Measurements from ENCODE around the gene POU6F2. TPM values are rescaled to one million over a fixed set of nuclear protein-coding genes. Genes with fewer than 3 reads are reported as not detected.

POU6F2 gene
- total RNA-seq, 2 experiments from 2014 or later = 0.12 TPM; not detected in 1

DNA sequence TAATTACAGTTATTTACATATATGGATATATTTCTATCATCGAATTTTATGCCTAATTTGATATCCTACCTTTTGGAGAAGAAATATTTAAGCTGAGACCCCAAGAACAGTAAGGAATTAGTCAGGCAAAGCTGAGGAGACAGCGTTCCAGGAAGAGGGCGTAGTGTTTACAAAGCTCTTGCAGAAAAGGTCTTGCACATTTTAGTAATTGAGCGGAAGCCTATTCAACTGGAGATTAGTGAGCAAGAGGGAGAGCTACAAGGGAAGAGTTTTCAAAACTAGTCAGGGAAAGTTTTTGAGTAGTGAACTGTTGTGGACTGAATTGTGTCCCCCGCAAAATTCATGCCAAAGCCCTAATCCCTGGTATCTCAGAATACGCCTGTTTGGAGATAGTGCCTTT lies 26.5 kb upstream of the POU6F2 start:
- Mint-ChIP-seq H3K36me3 (ENCODE audit: low read depth) (no peaks in the 10 kb centered on the region), H3K27ac (no peak overlapping the region), H3K27me3 (peaks cover 23% of the 10 kb centered on the region), H3K4me3 (no peak overlapping the region), H3K4me1 (no peaks in the 10 kb centered on the region), H3K9me3 (no peaks in the 10 kb centered on the region)
- DNase-seq = no peak
- ChIA-PET CTCF (no interaction called here), POLR2A (no interaction called here)

DNA sequence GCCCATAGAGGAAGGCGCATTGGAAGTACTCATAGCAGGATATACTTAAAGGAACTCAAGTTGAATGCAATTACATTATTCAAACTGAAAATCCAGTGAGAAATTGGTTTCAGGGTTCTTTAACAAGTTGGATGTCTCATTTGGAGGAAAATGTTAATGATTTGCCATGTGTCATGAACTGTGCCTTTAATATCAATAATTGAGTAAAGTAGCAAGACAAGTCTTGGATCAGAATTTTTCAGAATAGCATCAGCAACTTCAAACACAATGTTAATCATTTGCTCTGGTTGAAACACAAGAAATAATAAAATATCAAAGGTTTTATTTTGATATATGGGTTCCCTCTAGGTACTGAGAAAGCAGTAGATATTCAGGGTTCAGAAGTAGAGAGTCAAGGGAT lies 24.5 kb upstream of the POU6F2 start:
- POLR2A ChIA-PET = no interaction called here
- H3K9me3 Mint-ChIP-seq = no peaks in the 10 kb centered on the region
- no peaks in the 10 kb centered on the region for H3K4me1 Mint-ChIP-seq
- no peak overlapping the region for H3K27ac Mint-ChIP-seq
- peaks cover 18% of the 10 kb centered on the region for H3K27me3 Mint-ChIP-seq
- no peak for DNase-seq
- no peak overlapping the region for H3K4me3 Mint-ChIP-seq
- CTCF ChIA-PET = no interaction called here
- H3K36me3 Mint-ChIP-seq (ENCODE audit: low read depth) = no peaks in the 10 kb centered on the region

DNA sequence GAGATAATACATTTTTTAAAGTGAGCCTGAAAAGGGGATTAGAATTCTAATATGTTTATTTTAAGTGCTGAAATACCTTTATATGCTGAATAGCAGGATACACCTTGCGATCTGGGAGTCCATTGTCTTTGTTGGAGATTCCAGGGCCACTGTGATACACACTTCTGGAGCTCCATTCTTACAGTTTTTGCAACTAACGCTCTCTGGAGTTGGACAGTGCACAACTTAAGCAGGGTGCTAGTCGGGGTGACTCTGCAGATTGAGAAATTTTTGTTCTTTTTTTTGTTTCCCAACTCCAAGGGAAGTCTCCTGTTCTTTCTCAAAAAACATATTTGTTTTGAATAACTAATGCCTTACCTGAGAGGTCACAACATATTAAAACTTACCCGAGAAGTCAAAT lies 23.7 kb upstream of the POU6F2 start:
- H3K27ac Mint-ChIP-seq = no peak overlapping the region
- no peak overlapping the region for H3K4me3 Mint-ChIP-seq
- H3K27me3 Mint-ChIP-seq = peaks cover 16% of the 10 kb centered on the region
- no peaks in the 10 kb centered on the region for H3K9me3 Mint-ChIP-seq
- H3K36me3 Mint-ChIP-seq (ENCODE audit: low read depth) = no peaks in the 10 kb centered on the region
- POLR2A ChIA-PET = interaction anchor here (0.6 kb wide), 1 partner anchor 1187 kb away, joined by 4 read pairs; no protein-coding TSS in a partner anchor
- DNase-seq = no peak
- no peaks in the 10 kb centered on the region for H3K4me1 Mint-ChIP-seq
- CTCF ChIA-PET = no interaction called here

DNA sequence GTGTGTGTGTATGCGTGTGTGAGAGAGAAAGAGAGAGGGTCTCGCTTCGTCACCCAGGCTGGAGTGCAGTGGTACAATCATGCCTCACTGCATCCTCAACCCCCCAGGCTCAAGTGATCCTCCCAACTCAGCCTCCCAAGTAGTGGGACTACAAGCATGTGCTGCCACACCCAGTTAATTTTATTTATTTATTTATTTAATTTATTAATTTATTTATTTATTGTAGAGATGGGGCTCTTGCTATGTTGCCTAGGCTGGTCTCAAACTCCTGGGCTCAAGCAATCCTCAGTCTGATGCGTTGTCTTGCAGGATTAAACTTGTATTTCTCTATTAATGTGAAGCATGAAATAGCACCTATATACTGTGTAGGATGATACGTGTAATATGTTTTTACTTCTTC lies 21.8 kb upstream of the POU6F2 start:
- Mint-ChIP-seq H3K4me3 (no peak overlapping the region), H3K9me3 (no peaks in the 10 kb centered on the region), H3K27ac (no peak overlapping the region), H3K4me1 (no peaks in the 10 kb centered on the region), H3K27me3 (peaks cover 14% of the 10 kb centered on the region), H3K36me3 (ENCODE audit: low read depth) (no peaks in the 10 kb centered on the region)
- DNase-seq = no peak
- CTCF ChIA-PET = no interaction called here
- POLR2A ChIA-PET = no interaction called here

GRCh38 chr7:38962028-38962427 lies 15.7 kb upstream of the POU6F2 start:
- Mint-ChIP-seq H3K27ac (no peak overlapping the region), H3K27me3 (peaks cover 2% of the 10 kb centered on the region), H3K9me3 (no peaks in the 10 kb centered on the region), H3K36me3 (ENCODE audit: low read depth) (no peaks in the 10 kb centered on the region), H3K4me1 (no peaks in the 10 kb centered on the region), H3K4me3 (no peak overlapping the region)
- ChIA-PET CTCF (no interaction called here), POLR2A (no interaction called here)
- DNase-seq = no peak

DNA sequence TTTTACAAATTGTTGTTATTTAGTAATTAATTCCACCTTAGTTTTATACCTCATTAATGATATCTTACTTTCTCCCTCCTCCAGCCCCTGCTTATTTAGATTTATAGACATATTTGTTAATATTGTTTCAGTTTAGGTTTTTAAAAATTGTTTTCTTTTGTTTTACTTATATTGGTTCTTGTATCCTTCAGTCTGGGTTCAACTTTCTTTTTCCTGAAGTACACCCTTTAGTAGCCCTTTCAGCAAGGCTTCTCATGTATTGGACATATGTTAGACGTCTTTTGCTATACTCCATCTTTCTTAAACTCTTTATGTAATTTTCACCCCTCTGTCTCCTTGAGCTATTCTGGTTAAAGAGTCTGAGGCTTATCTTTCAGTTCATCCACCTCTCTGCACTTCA lies 12.8 kb upstream of the POU6F2 start:
- POLR2A ChIA-PET = no interaction called here

DNA sequence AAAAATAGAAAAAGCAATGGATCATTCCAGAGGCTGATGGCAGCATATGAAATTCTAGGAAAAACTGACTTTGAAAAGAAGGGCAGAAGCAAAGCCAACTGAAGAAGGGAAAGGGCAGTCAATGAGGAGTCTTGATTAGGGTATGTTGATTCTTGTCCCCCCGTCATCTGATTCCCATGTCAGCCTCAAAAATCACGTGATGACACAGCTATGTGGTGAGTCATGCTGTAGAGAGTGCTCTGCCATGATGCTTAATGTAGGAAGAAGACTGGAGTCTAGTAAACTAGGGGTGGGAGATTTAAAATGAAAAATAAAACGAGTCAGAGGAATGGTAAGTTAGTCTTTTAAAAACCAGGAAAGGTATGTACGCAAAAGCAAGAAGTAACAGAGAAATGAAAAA lies 3.9 kb upstream of the POU6F2 start:
- no peak for DNase-seq
- POLR2A ChIA-PET = no interaction called here
- Mint-ChIP-seq H3K36me3 (ENCODE audit: low read depth) (no peaks in the 10 kb centered on the region), H3K27me3 (peaks cover 36% of the 10 kb centered on the region), H3K9me3 (no peaks in the 10 kb centered on the region), H3K4me1 (no peaks in the 10 kb centered on the region), H3K4me3 (no peak overlapping the region), H3K27ac (no peak overlapping the region)
- CTCF ChIA-PET = no interaction called here

More for the DNA sequence above, 12.8 kb upstream of the POU6F2 start:
- no peak for DNase-seq
- Mint-ChIP-seq H3K4me1 (no peaks in the 10 kb centered on the region), H3K27me3 (peaks cover 2% of the 10 kb centered on the region), H3K9me3 (no peaks in the 10 kb centered on the region), H3K4me3 (no peak overlapping the region), H3K36me3 (ENCODE audit: low read depth) (no peaks in the 10 kb centered on the region), H3K27ac (no peak overlapping the region)
- CTCF ChIA-PET = no interaction called here

DNA sequence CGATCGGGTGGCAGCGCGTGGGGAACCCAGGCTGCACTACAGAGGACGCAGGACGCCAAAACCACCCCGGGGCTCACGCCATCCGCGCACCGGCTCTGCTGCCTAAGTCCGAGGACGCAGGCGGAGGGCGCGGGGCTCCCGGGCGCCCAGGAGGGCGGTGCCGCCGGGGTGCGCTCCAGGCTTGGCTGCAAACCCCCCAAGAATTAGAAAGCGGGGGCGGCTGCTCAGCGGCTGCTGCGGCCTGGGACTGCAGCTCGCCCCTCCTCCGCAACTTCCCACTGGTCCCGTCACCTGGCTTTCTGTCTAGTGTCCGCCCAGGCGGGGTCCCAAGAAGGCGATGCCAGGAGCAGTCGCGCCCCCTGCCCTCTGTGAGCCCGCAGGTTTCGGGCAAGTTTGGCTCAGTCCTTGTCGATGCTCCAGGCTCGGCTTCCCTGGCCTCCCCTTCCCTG lies 1.7 kb upstream of the POU6F2 start:
- Mint-ChIP-seq H3K27ac (no peak overlapping the region), H3K9me3 (no peaks in the 10 kb centered on the region), H3K4me1 (no peaks in the 10 kb centered on the region), H3K36me3 (ENCODE audit: low read depth) (no peaks in the 10 kb centered on the region), H3K27me3 (peaks cover 44% of the 10 kb centered on the region), H3K4me3 (no peak overlapping the region)
- ChIA-PET CTCF (interaction anchor here (0.6 kb wide), 1 partner anchor 41 kb away, joined by 4 read pairs; no protein-coding TSS in a partner anchor), POLR2A (no interaction called here)
- DNase-seq = no peak

GRCh38 chr7:38978491-38978890 lies 782 bp downstream of the POU6F2 start:
- no peak overlapping the region for H3K4me3 Mint-ChIP-seq
- H3K4me1 Mint-ChIP-seq = no peaks in the 10 kb centered on the region
- ChIA-PET POLR2A (no interaction called here), CTCF (no interaction called here)
- no peak overlapping the region for H3K27ac Mint-ChIP-seq
- no peaks in the 10 kb centered on the region for H3K9me3 Mint-ChIP-seq
- peaks cover 48% of the 10 kb centered on the region for H3K27me3 Mint-ChIP-seq
- DNase-seq = no peak
- H3K36me3 Mint-ChIP-seq (ENCODE audit: low read depth) = no peaks in the 10 kb centered on the region

- H3K4me1 Mint-ChIP-seq = no peaks in the 10 kb centered on the region
- H3K9me3 Mint-ChIP-seq = no peaks in the 10 kb centered on the region
- ChIA-PET CTCF (no interaction called here), POLR2A (no interaction called here)
- DNase-seq = no peak
- no peak overlapping the region for H3K27ac Mint-ChIP-seq
- no peaks in the 10 kb centered on the region for H3K36me3 Mint-ChIP-seq (ENCODE audit: low read depth)
- peaks cover 3% of the 10 kb centered on the region for H3K27me3 Mint-ChIP-seq
- H3K4me3 Mint-ChIP-seq = no peak overlapping the region
Measured at GRCh38 chr7:38992203-38992602, 14.5 kb downstream of the POU6F2 start.

- Mint-ChIP-seq H3K9me3 (no peaks in the 10 kb centered on the region), H3K36me3 (ENCODE audit: low read depth) (no peaks in the 10 kb centered on the region), H3K4me1 (no peaks in the 10 kb centered on the region), H3K27me3 (no peaks in the 10 kb centered on the region), H3K4me3 (no peak overlapping the region), H3K27ac (no peak overlapping the region)
- DNase-seq = no peak
- ChIA-PET POLR2A (no interaction called here), CTCF (no interaction called here)
Measured at GRCh38 chr7:39001595-39001994, 23.9 kb downstream of the POU6F2 start.

DNA sequence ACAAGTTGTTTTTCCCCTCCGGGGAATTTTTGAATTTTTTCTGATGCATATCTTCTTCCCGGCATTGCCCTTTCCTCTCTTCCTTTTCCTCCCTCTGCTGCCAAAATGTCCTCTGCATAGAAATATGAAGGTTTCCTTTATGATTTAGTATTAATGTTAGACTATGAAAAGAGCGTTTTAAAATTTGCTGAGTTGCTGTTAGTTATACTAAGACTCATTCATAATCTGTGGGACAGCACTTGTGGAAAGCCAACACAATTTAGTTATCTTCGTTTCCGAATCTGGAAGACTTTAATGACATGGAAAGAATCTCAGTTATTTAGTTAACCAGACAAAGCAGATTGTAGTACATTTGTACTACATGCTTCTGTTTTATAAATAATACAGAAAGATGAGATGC lies 25.0 kb downstream of the POU6F2 start:
- DNase-seq = no peak
- no peaks in the 10 kb centered on the region for H3K4me1 Mint-ChIP-seq
- H3K36me3 Mint-ChIP-seq (ENCODE audit: low read depth) = no peaks in the 10 kb centered on the region
- POLR2A ChIA-PET = no interaction called here
- H3K4me3 Mint-ChIP-seq = no peak overlapping the region
- no peaks in the 10 kb centered on the region for H3K9me3 Mint-ChIP-seq
- H3K27me3 Mint-ChIP-seq = no peaks in the 10 kb centered on the region
- CTCF ChIA-PET = no interaction called here
- H3K27ac Mint-ChIP-seq = no peak overlapping the region

GRCh38 chr7:39005036-39005435 lies 27.3 kb downstream of the POU6F2 start:
- ChIA-PET CTCF (no interaction called here), POLR2A (no interaction called here)
- no peak for DNase-seq
- Mint-ChIP-seq H3K4me1 (no peaks in the 10 kb centered on the region), H3K27ac (no peak overlapping the region), H3K9me3 (no peaks in the 10 kb centered on the region), H3K27me3 (no peaks in the 10 kb centered on the region), H3K36me3 (ENCODE audit: low read depth) (no peaks in the 10 kb centered on the region), H3K4me3 (no peak overlapping the region)

GRCh38 chr7:39005461-39005860 lies 27.8 kb downstream of the POU6F2 start:
- no peak overlapping the region for H3K4me3 Mint-ChIP-seq
- POLR2A ChIA-PET = no interaction called here
- no peaks in the 10 kb centered on the region for H3K4me1 Mint-ChIP-seq
- no peak for DNase-seq
- H3K9me3 Mint-ChIP-seq = no peaks in the 10 kb centered on the region
- CTCF ChIA-PET = no interaction called here
- no peaks in the 10 kb centered on the region for H3K36me3 Mint-ChIP-seq (ENCODE audit: low read depth)
- H3K27ac Mint-ChIP-seq = no peak overlapping the region
- no peaks in the 10 kb centered on the region for H3K27me3 Mint-ChIP-seq
